Stimulated activated naive CD8-positive, alpha-beta T cell treated with anti-CD3 and anti-CD28 coated beads, Interleukin-15, Interleukin-2, amounts not matched to agents 100 ng/mL and 50 ng/mL, for 24 hours (primary cell): ENCODE measurements around the gene ELOA.
"Not testable (repeated sequence)": the region's sequence is repeated elsewhere in the genome, so short reads cannot be mapped to it uniquely, and the experiment has no call there.

Experiments
- H3K27ac Mint-ChIP-seq: one replicate; pipeline ENCODE4 v1.8.0; 2021; ENCODE audit warnings: mild to moderate bottlenecking, mixed read lengths
- H3K27me3 Mint-ChIP-seq: one replicate; pipeline ENCODE4 v1.8.0; 2021; ENCODE audit warnings: mixed read lengths
- H3K36me3 Mint-ChIP-seq: one replicate; pipeline ENCODE4 v1.8.0; 2021; ENCODE audit warnings: low read depth, mixed read lengths
- H3K4me1 Mint-ChIP-seq: one replicate; pipeline ENCODE4 v1.8.0; 2021; ENCODE audit warnings: low read depth, mixed read lengths
- H3K4me3 Mint-ChIP-seq: one replicate; pipeline ENCODE4 v1.8.0; 2021; ENCODE audit warnings: mild to moderate bottlenecking, mixed read lengths
- H3K9me3 Mint-ChIP-seq: one replicate; pipeline ENCODE4 v1.8.0; 2021; ENCODE audit warnings: mixed read lengths

Gene ELOA

DNA sequence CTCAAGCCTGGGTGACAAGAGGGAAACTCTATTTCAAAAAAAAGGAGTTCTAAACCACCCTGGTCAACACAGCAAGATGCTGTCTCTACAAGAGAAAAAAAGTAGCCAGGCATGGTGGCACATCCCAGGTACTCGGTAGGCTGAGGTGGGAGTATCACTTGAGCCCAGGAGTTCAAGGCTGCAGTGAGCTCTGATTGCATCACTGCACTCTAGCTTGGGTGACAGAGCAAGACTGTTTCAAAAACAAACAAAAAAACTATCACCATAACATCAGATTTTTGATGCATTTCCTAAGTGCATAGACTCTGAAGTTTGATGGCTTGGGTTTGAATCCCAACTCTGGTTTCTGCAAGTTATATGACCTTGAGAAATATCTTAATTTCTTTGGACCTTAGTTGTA, 9.6 kb downstream of the ELOA start:
- H3K27ac Mint-ChIP-seq = no peak overlapping the region
- peaks cover 14% of the 10 kb centered on the region for H3K4me1 Mint-ChIP-seq
- H3K36me3 Mint-ChIP-seq = peaks cover 74% of the 10 kb centered on the region
- no peaks in the 10 kb centered on the region for H3K9me3 Mint-ChIP-seq
- H3K4me3 Mint-ChIP-seq = no peak overlapping the region
- H3K27me3 Mint-ChIP-seq = no peaks in the 10 kb centered on the region

GRCh38 chr1:23756676-23757075, 13.4 kb downstream of the ELOA start:
- Mint-ChIP-seq H3K27ac (peak overlapping the region; percentile 58), H3K4me1 (no peaks in the 10 kb centered on the region), H3K36me3 (peaks cover 78% of the 10 kb centered on the region)

DNA sequence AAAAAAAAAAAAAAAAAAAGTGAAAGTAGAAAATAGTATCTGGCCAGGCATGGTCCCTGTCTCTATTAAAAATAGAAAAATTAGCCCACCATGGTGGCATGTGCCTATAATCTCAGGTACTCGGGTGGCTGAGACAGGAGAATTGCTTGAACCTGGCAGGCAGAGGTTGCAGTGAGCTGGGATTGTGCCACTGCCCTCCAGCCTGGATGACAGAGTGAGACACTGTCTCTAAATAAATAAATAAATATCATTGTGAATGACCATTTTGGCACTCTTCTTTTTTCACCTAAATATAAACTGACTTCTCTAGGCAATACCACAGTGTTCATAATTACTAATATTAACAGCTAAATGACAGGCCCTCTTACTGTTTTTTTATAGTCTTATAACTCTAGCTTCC, 14.5 kb downstream of the ELOA start:
- Mint-ChIP-seq H3K36me3 (peaks cover 77% of the 10 kb centered on the region), H3K27ac (no peak overlapping the region), H3K4me1 (no peaks in the 10 kb centered on the region), H3K4me3 (no peak overlapping the region), H3K27me3 (no peaks in the 10 kb centered on the region), H3K9me3 (no peaks in the 10 kb centered on the region)

More at GRCh38 chr1:23756676-23757075, 13.4 kb downstream of the ELOA start:
- Mint-ChIP-seq H3K9me3 (no peaks in the 10 kb centered on the region), H3K4me3 (no peak overlapping the region), H3K27me3 (no peaks in the 10 kb centered on the region)

DNA sequence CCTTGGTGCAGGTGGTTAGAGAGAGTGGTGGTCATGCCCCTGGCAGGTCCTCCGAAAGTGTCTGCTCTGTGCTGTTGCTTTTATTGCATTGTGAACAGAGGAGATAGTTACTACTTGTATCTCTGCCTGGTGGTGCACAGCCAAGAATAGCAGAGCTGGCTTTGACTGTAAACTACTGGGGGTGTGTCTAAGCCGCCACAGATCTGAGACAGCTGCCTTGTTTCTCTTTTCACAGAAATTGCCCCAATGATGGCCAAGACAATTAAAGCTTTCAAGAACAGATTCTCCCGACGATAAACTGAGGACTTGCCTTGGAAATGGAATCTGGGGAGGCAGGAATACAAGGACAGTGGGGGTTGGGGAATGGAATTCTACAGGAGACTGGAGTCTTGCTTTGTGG, 16.0 kb downstream of the ELOA start:
- no peaks in the 10 kb centered on the region for H3K27me3 Mint-ChIP-seq
- no peaks in the 10 kb centered on the region for H3K9me3 Mint-ChIP-seq
- peak overlapping the region; percentile 12 for H3K27ac Mint-ChIP-seq
- H3K4me1 Mint-ChIP-seq = no peaks in the 10 kb centered on the region
- peaks cover 74% of the 10 kb centered on the region for H3K36me3 Mint-ChIP-seq
- no peak overlapping the region for H3K4me3 Mint-ChIP-seq

DNA sequence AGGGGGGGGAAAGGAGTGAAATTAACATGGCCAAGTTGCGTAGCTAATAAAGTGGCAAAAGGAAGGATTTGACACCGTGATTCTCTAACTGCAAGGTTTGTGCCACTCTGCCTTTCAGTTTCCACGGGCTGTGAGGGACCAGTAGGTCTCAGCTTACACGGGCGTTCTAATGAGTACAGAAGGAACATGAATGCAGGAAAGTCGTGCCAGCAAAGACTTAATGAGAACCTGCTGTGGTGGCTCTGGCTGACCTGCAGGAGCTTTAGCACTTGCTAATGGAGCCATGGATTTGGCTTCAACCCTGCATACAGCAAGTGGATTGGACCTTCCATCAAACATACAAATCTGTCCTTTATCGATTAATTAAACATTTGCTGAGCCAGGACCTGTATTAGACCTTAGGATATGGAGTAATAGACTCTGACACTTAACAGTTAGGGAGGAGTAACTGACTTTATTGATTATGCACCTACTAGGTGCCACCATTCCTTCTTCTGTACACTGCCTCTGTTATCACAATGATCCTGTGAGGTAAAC, 19.8 kb downstream of the ELOA start:
- Mint-ChIP-seq H3K27ac (no peak overlapping the region), H3K27me3 (no peaks in the 10 kb centered on the region), H3K4me1 (no peaks in the 10 kb centered on the region), H3K36me3 (peaks cover 46% of the 10 kb centered on the region), H3K9me3 (no peaks in the 10 kb centered on the region), H3K4me3 (no peak overlapping the region)

GRCh38 chr1:23768733-23769132, 25.5 kb downstream of the ELOA start:
- Mint-ChIP-seq H3K27me3 (no peaks in the 10 kb centered on the region), H3K9me3 (no peaks in the 10 kb centered on the region), H3K36me3 (peaks cover 5% of the 10 kb centered on the region), H3K4me1 (no peaks in the 10 kb centered on the region), H3K4me3 (no peak overlapping the region), H3K27ac (no peak overlapping the region)

- Mint-ChIP-seq H3K36me3 (no peaks in the 10 kb centered on the region), H3K27me3 (no peaks in the 10 kb centered on the region), H3K9me3 (no peaks in the 10 kb centered on the region), H3K4me1 (peaks cover 30% of the 10 kb centered on the region), H3K4me3 (no peak overlapping the region), H3K27ac (no peak overlapping the region)
Observed at GRCh38 chr1:23772049-23772853, 29.0 kb downstream of the ELOA start.

GRCh38 chr1:23772854-23773242, 29.6 kb downstream of the ELOA start:
- Mint-ChIP-seq H3K4me1 (peaks cover 34% of the 10 kb centered on the region), H3K36me3 (no peaks in the 10 kb centered on the region), H3K27me3 (no peaks in the 10 kb centered on the region), H3K9me3 (no peaks in the 10 kb centered on the region), H3K27ac (no peak overlapping the region), H3K4me3 (no peak overlapping the region)

- H3K36me3 Mint-ChIP-seq = no peaks in the 10 kb centered on the region
- H3K4me1 Mint-ChIP-seq = peaks cover 40% of the 10 kb centered on the region
- no peaks in the 10 kb centered on the region for H3K9me3 Mint-ChIP-seq
- no peaks in the 10 kb centered on the region for H3K27me3 Mint-ChIP-seq
- no peak overlapping the region for H3K27ac Mint-ChIP-seq
- no peak overlapping the region for H3K4me3 Mint-ChIP-seq
Observed at GRCh38 chr1:23774174-23774880, 31.1 kb downstream of the ELOA start.

DNA sequence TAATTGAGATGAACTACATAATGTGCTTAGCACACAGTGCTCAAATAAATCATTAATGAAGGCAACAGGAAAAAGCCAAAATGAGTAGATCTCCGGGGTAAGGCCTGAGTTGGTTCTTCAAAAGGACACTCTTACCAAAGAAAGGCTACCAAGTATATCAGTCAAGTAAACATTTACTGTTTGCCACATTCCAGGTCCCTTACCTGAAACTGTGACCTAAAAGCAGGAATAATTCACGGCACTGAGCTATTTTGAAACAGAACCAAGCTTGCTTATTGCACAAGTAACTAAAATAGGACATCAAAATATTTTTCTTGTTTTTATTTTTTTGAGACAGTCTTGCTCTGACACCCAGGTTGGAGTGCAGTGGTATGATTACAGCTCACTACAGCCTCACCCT, 32.9 kb downstream of the ELOA start:
- H3K9me3 Mint-ChIP-seq = no peaks in the 10 kb centered on the region
- peaks cover 6% of the 10 kb centered on the region for H3K36me3 Mint-ChIP-seq
- H3K27me3 Mint-ChIP-seq = no peaks in the 10 kb centered on the region
- peak overlapping the region; percentile 12 for H3K27ac Mint-ChIP-seq
- H3K4me3 Mint-ChIP-seq = no peak overlapping the region
- peaks cover 51% of the 10 kb centered on the region for H3K4me1 Mint-ChIP-seq

DNA sequence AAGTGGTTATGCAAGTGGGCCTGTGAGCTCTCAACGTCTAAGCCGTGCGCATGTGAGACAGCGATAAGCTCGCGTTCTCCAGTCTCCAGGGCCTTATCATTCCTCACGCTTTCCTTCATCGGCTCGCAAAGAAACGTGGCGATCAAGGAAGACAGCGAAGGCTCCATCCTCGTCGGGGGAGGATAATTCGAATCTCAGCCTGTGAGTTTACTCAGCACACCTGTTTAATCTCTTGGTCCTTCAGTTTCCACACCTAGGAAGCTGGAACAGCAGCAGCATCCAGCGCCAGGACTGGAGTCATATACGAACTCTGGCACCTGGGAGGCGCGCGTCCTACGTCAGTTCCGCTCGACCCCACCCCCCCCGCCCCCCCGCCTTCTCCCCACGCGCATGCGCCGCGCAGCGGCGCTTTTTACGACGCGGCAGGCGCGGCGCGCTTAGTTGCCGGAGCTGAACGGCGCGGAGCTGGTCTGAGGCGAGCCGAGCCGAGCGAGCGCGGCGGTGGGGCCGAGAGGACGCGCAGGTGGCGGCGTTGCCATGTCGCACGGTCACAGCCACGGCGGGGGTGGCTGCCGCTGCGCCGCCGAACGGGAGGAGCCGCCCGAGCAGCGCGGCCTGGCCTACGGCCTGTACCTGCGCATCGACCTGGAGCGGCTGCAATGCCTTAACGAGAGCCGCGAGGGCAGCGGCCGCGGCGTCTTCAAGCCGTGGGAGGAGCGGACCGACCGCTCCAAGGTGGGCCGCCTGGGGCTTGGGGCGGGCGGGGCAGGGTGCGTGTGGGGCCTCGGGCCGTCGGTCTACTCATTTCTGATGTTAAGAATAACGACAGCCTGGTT, 34.9 kb downstream of the ELOA start, which contains the start of gene PITHD1:
TSS of gene PITHD1 (plus strand) at position 440 of the 836 bp plus-strand sequence. CDS start at position 538, 98 bp downstream.
- peaks cover 57% of the 10 kb centered on the region for H3K4me1 Mint-ChIP-seq
- no peaks in the 10 kb centered on the region for H3K27me3 Mint-ChIP-seq
- H3K9me3 Mint-ChIP-seq = no peaks in the 10 kb centered on the region
- peak within 1 kb of the TSS; percentile 89 for H3K27ac Mint-ChIP-seq
- peaks cover 13% of the 10 kb centered on the region for H3K36me3 Mint-ChIP-seq
- peak within 1 kb of the TSS; percentile 91 for H3K4me3 Mint-ChIP-seq

DNA sequence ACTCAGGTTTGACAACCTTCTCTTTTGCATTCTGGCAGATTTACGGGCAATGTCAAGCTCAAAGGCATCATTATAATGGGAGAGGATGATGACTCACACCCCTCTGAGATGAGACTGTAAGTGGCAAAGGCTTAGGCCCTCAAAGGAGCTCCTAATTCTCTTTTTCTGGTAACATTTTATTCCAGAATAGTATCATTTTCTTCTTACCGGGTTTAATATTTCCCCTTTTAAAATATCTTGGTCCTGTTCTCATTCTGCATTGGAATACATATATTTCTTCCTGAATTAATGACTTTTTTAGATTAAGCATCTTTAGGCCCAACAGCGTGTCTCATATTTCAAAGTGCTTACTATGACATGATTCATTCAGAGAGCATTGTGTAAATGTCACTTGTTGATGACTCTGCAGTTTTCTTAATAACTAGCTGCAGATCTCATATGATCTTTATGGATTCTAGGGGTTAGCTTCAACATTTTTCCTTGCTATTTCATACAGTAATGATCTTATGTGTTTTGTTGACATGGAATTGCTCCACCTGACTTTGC, 36.6 kb downstream of the ELOA start:
- Mint-ChIP-seq H3K9me3 (no peaks in the 10 kb centered on the region), H3K27ac (no peak overlapping the region), H3K36me3 (peaks cover 23% of the 10 kb centered on the region), H3K27me3 (no peaks in the 10 kb centered on the region), H3K4me1 (peaks cover 53% of the 10 kb centered on the region), H3K4me3 (peak overlapping the region; percentile 91)

- not testable (repeated sequence) for H3K27ac Mint-ChIP-seq, H3K9me3 Mint-ChIP-seq, H3K27me3 Mint-ChIP-seq, H3K4me3 Mint-ChIP-seq
- Mint-ChIP-seq H3K36me3 (peaks cover 56% of the 10 kb centered on the region), H3K4me1 (peaks cover 25% of the 10 kb centered on the region)
Observed at GRCh38 chr1:23783141-23783540, 39.9 kb downstream of the ELOA start.

DNA sequence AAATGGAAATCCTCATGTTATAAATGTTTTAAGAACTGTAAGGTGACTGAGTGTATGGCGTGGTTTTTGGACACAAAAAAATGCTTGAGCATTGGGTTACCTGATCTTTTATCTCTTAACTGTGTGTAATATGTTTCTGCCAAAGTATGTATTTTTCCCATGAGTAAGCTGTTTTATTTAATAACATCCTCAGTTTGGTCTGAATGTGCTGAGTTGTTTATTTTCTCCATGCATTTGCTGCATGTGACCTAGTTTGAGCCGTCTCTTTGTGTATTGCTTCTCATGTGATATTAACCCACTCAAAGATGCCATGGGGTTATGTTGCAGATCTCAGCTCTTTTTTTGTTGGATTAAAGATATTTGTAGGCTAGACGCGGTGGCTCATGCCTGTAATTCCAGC, 41.6 kb downstream of the ELOA start:
- peaks cover 17% of the 10 kb centered on the region for H3K4me1 Mint-ChIP-seq
- H3K36me3 Mint-ChIP-seq = peaks cover 63% of the 10 kb centered on the region
- no peaks in the 10 kb centered on the region for H3K27me3 Mint-ChIP-seq
- H3K9me3 Mint-ChIP-seq = no peaks in the 10 kb centered on the region
- no peak overlapping the region for H3K4me3 Mint-ChIP-seq
- no peak overlapping the region for H3K27ac Mint-ChIP-seq
